Right forelimb (tissue), 1 donor: Measurements from ENCODE around the gene CIPC.

Experiments used
- DNase-seq: peaks from one replicate; pipeline ENCODE4 v3.0.0-alpha.2; 2018

Gene CIPC

DNA sequence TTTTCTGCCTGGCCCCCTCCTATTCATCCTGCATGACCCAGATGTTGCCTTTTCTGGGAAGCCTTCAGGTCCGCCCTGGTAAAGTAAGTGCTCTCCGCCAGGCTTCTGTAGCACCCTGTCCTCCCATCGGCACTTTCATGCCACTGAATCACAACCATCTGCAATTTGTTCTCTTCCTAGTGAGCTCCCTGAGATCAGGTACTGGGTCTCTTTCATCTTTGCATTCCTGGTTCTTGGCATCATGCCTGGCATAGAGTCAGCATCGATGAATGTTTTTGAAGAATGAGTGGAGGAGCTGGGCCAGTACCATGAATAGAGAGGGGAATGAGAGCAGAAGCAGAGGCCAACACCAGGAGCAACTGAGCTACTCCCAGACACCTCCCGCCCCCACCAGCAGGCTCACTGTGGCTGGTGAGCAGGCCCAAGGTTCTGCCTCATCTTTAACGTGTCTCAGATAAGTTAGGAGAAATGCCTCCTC is 30.4 kb downstream of the CIPC start:
- no peak for DNase-seq

DNA sequence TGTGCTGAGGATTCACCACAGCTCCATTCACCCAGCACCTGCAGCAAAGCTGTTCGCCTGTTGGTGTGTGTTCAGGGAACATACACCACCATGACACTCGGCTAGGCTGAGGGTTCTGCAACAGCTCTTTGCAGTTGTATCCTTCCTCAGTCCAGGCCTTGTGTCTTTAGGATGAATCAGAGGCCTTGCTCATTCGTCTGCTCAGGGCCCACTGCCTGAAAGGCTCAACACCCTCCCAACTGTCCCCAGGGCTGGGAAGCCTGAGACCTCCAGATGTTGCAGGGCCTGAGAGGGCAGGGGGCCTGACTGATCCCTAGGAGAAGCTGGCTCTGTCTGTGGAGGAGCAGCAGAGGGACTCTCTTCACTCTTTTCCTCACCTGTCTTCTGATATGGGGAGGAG is 32.3 kb downstream of the CIPC start:
- DNase-seq = no peak

DNA sequence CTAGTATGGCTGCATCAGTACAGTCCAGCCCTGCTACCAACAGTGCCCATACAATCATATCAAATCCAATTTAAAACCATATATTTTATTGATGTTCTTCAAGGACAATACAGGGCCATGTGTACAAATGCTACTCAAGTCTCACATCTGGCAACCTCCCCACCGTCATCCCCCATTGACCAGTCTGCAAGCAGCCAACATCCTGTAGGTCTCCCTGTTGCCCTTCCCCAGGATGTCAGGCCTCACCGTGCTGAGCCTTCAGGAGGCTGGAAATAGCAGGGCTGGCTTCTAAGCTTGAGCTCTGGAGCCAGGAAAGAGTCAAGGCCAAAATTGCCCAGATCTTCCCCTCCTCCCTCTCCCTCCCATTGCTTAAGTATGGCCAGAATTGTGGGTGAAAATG is 33.1 kb downstream of the CIPC start:
- no peak for DNase-seq

GRCh38 chr14:77131871-77132486 is 33.9 kb downstream of the CIPC start:
- DNase-seq = no peak

DNA sequence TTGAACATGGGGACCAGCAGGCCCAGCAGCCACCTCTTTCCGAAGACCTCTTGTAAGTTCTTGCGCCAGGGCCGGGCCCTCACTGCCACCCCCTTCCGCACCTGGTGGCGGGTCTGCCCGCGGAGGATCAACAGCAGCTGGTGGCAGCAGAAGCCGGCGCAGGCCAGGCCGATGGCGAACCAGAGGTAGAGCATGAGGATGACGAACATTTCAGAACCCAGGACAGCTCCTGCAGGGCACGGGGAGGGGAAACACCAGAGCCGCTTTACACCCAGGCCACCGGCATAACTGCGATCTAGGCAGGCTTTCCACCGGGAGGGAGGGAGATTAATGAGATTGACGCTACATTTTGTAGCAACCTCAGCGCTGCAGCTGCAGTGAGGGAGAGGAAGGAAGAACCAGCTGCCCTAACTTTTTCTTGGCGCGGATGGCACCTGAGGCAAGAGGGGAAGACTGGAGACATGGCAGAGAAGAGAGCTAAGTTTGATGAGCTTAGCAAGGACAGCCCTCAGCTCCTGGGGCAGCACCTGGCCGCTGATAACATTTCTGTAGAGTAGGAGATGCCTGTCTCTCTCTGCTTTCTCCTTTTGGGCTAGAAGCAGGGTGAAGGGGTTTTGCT is 35.8 kb downstream of the CIPC start:
- peak; percentile 82 for DNase-seq

- DNase-seq = no peak
Measured at GRCh38 chr14:77139022-77139421, 41.0 kb downstream of the CIPC start.

DNA sequence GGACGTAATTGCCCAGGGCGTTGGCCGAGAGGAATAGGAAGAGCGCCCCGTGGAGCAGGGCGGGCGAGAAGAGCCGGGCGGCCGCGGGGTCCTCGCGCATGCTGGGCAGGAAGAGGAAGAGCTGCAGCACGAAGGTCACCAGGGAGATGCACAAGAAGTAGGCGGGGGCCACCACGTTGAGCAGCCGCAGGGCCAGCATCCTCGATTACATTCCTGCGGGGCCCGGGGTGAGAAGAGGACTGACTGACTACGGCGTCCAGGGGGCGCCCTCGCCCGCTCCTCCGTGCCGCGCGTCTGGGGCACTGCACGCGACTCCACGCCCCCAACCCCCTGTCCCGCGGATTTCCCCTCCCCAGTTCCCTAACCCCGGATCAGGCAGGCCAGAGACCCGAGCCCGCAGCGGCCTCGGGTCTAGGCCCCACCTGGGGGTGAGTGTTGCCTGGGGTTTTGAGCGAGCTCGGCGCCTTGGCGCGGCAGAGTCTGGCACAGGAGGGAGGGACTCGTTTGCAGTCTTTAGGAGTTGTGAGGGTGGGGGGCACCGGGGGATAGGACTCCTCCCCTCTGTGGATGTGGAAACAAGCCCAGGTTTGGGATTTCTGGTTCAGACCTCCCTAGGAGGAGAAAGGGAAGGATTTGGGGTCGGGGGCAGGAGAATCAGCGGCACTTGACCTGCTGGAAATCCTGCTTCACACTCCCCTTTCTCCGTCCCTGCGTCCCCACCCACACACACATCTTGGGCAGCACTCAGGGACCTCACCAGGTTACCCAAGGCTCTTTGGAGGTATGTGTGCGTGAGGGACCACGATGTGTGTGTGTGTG is 41.7 kb downstream of the CIPC start:
- no peak for DNase-seq

DNA sequence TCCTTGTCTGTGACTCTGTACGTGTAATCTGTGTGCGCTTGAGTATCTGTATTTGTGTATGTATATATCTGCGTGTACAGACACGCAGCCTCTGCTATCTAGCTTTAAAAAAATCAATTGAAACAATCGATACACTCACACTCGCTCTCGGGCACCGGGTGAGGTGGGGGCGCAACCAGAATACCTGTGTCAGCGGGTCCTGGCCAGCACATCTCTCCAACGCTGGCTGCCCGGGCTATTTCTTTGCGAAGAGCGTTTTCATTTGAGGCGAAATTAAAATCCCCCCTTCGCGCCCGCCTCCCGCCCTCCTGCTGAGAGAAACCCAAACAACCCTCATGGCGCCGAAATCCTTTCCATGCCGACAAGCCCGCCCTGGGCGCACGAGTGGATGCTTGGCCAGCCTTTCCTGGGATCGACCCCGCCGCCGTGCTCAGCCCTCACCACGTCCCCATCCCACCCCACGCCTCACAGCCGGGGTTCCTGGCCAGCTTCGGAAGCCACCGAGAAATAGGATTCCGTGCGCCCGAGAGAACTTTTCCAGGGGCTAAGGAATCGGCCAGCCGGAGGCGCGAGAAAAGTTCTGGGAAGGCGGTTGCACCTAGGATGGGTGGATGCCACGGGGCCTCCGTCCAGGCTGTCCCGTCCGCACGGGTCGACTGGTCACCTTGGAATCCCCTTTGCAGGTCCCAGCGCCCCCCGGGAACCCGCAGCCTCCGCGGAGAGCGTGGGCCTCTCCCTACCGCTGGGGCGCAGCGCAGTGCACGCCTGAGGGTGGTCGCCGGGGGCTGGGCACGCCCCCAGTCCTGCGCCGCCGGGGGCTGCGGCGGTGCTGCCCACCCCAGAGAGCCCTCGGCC is 42.5 kb downstream of the CIPC start:
- DNase-seq = no peak

GRCh38 chr14:77141214-77142004 is 43.4 kb downstream of the CIPC start, which contains the start of gene ZDHHC22:
ZDHHC22 (minus strand) TSS chr14:77141791; CDS start chr14:77139738, 2,053 bp downstream.
- peak; percentile 64 for DNase-seq

DNA sequence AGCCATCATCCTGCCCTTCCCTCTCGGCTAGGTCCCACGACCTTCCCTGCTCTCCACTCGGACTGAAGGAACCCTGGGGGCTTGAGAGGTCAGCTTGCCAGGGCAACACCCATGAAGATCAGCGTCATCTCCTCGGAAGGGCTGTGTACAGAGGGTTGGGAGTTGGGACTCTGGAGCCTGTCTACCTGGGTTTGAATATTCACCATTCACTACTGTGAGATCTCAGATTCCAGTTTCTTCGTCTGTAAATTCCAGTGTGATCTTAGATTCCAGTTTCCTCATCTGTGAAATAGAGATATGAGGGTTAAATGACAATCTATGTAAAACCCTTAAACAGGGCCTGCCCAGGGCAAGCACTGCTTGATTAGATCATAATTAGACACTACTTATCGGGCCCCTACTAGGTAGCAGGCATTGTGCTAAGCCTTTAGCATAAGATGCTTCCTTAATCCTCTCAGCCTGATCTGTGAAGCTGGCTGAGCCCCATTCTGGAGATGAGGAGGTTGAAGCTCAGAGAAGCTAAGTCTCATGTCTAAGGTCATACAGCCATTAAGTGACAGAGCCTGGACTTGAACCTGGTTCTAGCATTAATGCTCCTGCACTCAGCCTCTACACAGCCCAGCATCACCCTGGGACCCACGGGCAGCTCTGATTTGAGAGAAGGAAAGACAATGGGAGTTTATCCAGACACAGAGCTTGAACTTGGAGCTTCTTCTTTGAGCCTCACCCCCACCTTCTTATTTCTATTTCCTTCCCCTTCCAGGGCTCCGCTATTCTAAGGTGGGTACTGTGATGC is 44.1 kb downstream of the CIPC start:
- DNase-seq = no peak

GRCh38 chr14:77143071-77143470 is 45.0 kb downstream of the CIPC start:
- DNase-seq = no peak

DNA sequence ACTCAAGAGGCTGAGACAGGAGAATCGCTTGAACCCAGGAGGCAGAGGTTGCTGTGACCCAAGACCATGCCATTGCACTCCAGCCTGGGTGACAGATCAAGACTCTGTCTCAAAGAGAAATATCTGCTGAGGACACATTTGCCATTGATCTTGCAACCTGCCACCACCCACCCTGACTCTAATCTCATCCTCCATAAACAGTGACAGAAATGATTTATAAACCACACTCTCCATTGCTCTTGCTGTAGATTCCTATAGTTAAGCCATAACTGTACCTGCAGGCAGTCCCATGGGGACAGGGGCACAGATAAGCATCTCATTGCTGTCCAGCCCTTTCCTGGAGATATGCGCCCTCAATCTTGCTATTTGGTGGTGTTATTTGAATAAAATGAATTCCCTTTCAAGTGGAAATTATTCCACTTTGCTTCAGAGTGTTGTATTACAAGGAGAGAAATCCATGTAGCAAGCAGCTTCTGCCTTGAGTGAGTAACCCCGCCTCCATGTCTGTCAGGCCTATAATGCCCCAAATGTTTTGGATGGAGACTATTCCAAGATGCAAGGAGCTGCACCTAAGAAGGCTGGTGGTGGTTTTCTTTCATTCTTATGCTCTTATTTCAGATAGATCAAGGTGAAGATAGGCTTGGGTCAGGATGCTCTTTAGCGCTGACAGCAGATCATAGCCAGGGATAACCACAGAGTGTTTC is 46.5 kb downstream of the CIPC start:
- no peak for DNase-seq

DNA sequence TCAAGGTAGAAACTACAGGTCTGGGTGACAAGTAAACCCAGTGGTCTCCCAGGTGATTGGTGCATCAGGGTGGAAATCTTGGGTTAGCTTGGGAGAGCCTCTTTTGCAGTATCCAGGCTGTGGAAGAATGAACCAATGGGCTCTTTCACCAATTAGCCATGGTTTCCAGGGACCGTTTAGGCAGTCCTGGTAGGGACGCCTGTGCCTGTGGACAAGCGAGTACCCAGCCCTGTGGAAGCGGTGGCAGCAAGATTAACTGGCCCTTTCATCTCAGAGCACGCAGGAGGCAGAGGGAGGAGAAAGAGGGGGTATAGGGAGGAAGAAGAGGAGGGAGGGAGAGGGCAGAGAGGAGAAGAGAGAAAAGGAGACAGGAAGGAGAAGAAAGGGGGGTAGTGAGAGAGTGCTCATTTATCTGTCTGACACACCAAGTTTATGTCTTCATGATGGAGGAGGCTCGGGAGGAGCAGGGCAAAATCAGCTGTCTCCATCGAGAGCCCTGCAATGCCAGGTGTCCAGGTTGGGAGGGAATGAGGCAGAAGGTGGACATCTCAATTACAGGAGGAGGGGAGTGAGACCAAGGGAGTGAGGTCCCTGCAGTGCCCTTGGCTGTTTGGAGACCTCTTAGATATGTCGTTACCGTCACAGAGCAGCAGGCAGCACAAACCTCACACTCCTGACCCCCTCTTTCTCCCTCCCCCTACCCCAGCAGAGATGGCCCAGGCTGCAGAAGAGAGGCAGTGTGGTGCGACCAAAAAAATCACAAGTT is 48.1 kb downstream of the CIPC start:
- no peak for DNase-seq

GRCh38 chr14:77148510-77149231 is 50.6 kb downstream of the CIPC start:
- no peak for DNase-seq

DNA sequence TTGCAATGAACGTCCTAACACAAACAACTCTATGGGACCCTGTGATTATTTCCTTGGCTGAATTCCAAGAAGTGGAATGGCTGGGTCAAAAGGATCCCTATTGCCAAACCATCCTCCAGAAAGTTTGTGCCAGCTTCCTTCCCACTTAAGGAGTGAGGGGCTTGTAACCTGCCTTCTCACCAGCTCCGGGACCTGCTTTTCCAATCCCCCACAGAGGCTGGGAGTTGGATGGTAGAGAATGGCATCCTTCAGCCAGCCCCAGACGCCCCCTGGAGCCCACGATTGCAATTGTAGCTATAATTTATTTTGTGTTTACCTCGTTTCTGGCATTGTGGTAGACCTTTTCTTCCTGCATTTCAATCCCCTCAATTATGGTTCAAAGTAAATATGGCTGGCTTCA is 53.2 kb downstream of the CIPC start:
- DNase-seq = no peak

DNA sequence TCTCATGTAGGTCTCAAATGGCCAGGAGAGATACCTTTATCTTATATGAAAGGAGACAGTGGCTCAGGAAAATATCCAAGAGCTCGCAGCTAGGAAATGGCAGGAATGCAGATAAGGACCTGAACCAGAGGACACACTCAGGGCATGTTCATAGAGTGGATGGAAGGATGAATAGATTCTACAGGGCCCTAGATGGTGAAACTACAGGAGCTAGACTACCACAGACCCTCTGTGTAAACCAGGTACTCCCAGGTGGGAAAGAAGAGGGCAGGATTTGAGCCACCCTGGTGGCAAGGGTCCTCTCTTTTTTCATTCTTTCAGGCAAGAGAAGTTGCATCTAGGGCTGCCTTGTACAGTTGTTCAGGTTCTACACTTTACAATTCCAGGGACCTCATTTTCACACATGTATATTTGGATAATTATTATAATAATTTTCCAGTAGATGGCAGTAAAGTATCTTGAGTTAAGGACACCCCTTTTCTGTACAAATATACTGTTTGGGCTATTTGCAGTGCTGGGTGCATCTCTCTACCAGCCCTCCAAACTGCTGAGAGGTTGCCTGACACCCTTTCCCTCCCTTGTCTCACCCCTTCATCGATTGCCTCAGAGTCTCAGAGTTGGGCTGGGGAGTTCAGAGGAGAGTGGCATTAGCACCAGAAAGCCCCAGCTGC is 54.0 kb downstream of the CIPC start:
- DNase-seq = no peak

DNA sequence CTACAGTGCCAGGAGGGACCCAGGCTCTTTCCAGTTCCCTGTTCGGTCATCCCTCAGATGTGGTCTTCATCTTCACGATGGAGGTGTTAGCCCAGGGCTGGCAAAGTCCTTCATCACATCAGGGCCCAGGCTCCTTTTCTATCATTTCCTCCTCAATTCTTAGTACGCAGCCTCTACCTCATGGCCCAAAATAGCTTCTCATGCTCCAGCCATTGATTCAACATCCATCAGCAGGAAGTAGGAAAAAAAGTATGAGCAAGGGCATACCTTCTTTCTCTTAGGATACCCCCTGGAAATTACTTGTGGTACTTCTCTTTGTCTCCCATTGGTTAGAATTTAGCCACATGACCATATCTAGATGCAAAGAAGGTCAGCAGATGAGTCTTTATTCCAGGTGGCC is 55.7 kb downstream of the CIPC start:
- no peak for DNase-seq

DNA sequence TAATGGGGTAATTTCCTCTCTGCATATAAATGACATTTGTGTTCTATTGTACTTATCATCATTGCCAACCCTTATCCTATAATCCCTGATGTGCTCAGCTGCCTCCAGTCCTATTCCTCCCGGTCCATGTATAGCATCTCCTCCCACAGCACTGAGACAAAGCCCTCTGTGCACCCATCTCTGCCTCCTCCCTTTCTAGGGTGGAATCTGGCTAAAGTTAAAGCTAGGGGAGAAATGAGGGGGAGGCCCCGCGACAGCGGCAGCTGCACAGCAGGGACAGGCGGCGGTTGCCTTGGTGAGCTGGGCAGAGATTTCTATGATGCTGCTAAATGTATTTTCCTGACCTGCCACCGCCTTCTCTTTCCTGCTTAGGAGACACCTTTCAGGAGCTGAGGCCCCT is 56.4 kb downstream of the CIPC start:
- no peak for DNase-seq

DNA sequence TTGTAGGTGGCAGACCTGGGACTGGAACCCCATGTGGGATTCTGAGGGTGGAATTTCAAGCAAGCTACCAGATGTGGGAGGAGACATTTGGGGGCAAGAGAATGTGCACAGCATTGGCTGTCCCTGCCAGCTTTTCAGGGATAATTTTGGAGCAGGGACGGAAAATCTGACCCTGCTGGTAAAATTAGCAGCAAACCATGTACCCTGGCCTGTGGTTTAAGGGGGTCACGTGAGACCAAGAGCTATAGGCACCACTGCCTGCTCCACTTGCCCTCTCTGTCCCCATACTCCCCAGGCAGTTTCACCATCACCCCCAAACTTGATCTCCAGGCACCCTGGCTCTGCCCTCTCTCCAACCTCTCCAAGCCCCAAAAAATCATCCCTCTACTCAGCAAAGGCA is 57.0 kb downstream of the CIPC start:
- DNase-seq = no peak
